Activated CD4-positive, alpha-beta T cell treated with anti-CD3 and anti-CD28 coated beads, Interleukin-2, amount 10 ng/mL, durations not matched to agents 7 days and 5 days (primary cell): Measurements from ENCODE around the gene WNT7A. TPM values are rescaled to one million over a fixed set of nuclear protein-coding genes. Genes with fewer than 3 reads are reported as not detected.

ENCODE experiments used
- CTCF ChIA-PET: fragments of 350-600 bp; sonication (Branson Sonifier 250); formaldehyde crosslinking; loops from one replicate; lab custom pipeline; 2021; ENCODE audit warnings: antibody characterized with exemption; lab: Charles Lee
- POLR2A ChIA-PET: fragments of 350-600 bp; sonication (Branson Sonifier 250); formaldehyde crosslinking; loops from one replicate; lab custom pipeline; 2021; ENCODE audit warnings: antibody characterized with exemption; lab: Charles Lee
- DNase-seq: peaks from one replicate; pipeline ENCODE4 v3.0.0-alpha.2; 2020
- H3K27ac Mint-ChIP-seq: one replicate; pipeline ENCODE4 v1.8.0; 2021; ENCODE audit warnings: mild to moderate bottlenecking, moderate library complexity, mixed read lengths
- H3K27me3 Mint-ChIP-seq: one replicate; pipeline ENCODE4 v1.8.0; 2021; ENCODE audit warnings: mixed read lengths
- H3K36me3 Mint-ChIP-seq: one replicate; pipeline ENCODE4 v1.8.0; 2021; ENCODE audit warnings: low read depth, mixed read lengths
- H3K4me1 Mint-ChIP-seq: one replicate; pipeline ENCODE4 v1.8.0; 2021; ENCODE audit warnings: mixed read lengths
- H3K4me3 Mint-ChIP-seq: one replicate; pipeline ENCODE4 v1.8.0; 2021; ENCODE audit warnings: mild to moderate bottlenecking, moderate library complexity, mixed read lengths
- H3K9me3 Mint-ChIP-seq: one replicate; pipeline ENCODE4 v1.8.0; 2021; ENCODE audit warnings: mixed read lengths
- total RNA-seq, 2 experiments: library from RNA; stranded (reverse); gene quantifications; one replicate each; pipeline ENCODE4 v1.2.3, GENCODE V29; 2021

Gene WNT7A
- total RNA-seq, 2 experiments from 2014 or later, result 0.20 to 0.29 TPM

GRCh38 chr3:13881536-13882410 is 1.9 kb upstream of the WNT7A start:
- ChIA-PET POLR2A (no interaction called here), CTCF (interaction anchor here (1.0 to 3.3 kb wide), 7 partner anchors 9 to 387 kb away, joined by 3 to 25 read pairs (median 3); no protein-coding TSS in a partner anchor)
- DNase-seq, result no peak
- H3K27me3 Mint-ChIP-seq, result peaks cover 65% of the 10 kb centered on the region
- no peak overlapping the region for H3K27ac Mint-ChIP-seq
- no peak overlapping the region for H3K4me3 Mint-ChIP-seq
- H3K9me3 Mint-ChIP-seq, result no peaks in the 10 kb centered on the region
- peaks cover 12% of the 10 kb centered on the region for H3K4me1 Mint-ChIP-seq
- no peaks in the 10 kb centered on the region for H3K36me3 Mint-ChIP-seq

GRCh38 chr3:13880811-13881156 is 913 bp upstream of the WNT7A start:
- POLR2A ChIA-PET, result no interaction called here
- Mint-ChIP-seq H3K9me3 (no peaks in the 10 kb centered on the region), H3K4me1 (peaks cover 12% of the 10 kb centered on the region), H3K4me3 (no peak overlapping the region), H3K27me3 (peaks cover 75% of the 10 kb centered on the region), H3K27ac (no peak overlapping the region), H3K36me3 (no peaks in the 10 kb centered on the region)
- DNase-seq, result no peak
- CTCF ChIA-PET, result interaction anchor here (0.6 to 3.3 kb wide), 15 partner anchors 10 to 1683 kb away, joined by 3 to 25 read pairs (median 4); no protein-coding TSS in a partner anchor

GRCh38 chr3:13879102-13879945 is 547 bp downstream of the WNT7A start:
- CTCF ChIA-PET, result interaction anchor here (0.6 to 3.3 kb wide), 3 partner anchors 11 to 222 kb away, joined by 3 to 25 read pairs (median 13); no protein-coding TSS in a partner anchor
- Mint-ChIP-seq H3K27me3 (peaks cover 68% of the 10 kb centered on the region), H3K36me3 (no peaks in the 10 kb centered on the region), H3K9me3 (no peaks in the 10 kb centered on the region), H3K27ac (no peak overlapping the region), H3K4me1 (peaks cover 7% of the 10 kb centered on the region), H3K4me3 (peak overlapping the region; percentile 28)
- peak; percentile 33 for DNase-seq
- POLR2A ChIA-PET, result no interaction called here

GRCh38 chr3:13878281-13879101 is 1.4 kb downstream of the WNT7A start:
- no peaks in the 10 kb centered on the region for H3K9me3 Mint-ChIP-seq
- ChIA-PET POLR2A (no interaction called here), CTCF (interaction anchor here (0.6 to 3.3 kb wide), 3 partner anchors 12 to 221 kb away, joined by 3 to 25 read pairs (median 5); no protein-coding TSS in a partner anchor)
- peak overlapping the region; percentile 28 for H3K4me3 Mint-ChIP-seq
- no peak for DNase-seq
- H3K36me3 Mint-ChIP-seq, result no peaks in the 10 kb centered on the region
- H3K4me1 Mint-ChIP-seq, result peaks cover 7% of the 10 kb centered on the region
- no peak overlapping the region for H3K27ac Mint-ChIP-seq
- H3K27me3 Mint-ChIP-seq, result peaks cover 64% of the 10 kb centered on the region

GRCh38 chr3:13877911-13878280 is 2.0 kb downstream of the WNT7A start:
- CTCF ChIA-PET, result interaction anchor here (1.4 to 2.0 kb wide), 2 partner anchors 13 to 223 kb away, joined by 4 to 5 read pairs; no protein-coding TSS in a partner anchor
- POLR2A ChIA-PET, result no interaction called here
- Mint-ChIP-seq H3K4me3 (no peak overlapping the region), H3K27me3 (peaks cover 62% of the 10 kb centered on the region), H3K4me1 (peaks cover 7% of the 10 kb centered on the region), H3K9me3 (no peaks in the 10 kb centered on the region), H3K27ac (no peak overlapping the region), H3K36me3 (no peaks in the 10 kb centered on the region)
- DNase-seq, result no peak

- Mint-ChIP-seq H3K27me3 (peaks cover 52% of the 10 kb centered on the region), H3K36me3 (no peaks in the 10 kb centered on the region), H3K4me1 (peaks cover 7% of the 10 kb centered on the region), H3K27ac (no peak overlapping the region), H3K9me3 (no peaks in the 10 kb centered on the region), H3K4me3 (no peak overlapping the region)
- ChIA-PET POLR2A (no interaction called here), CTCF (interaction anchor here (1.4 to 2.0 kb wide), 2 partner anchors 14 to 222 kb away, joined by 4 to 5 read pairs; no protein-coding TSS in a partner anchor)
- DNase-seq, result no peak
Measured at GRCh38 chr3:13876451-13877100, 3.3 kb downstream of the WNT7A start.

- H3K9me3 Mint-ChIP-seq, result peaks cover 2% of the 10 kb centered on the region
- CTCF ChIA-PET, result no interaction called here
Measured at GRCh38 chr3:13874891-13875290, 5.0 kb downstream of the WNT7A start.

GRCh38 chr3:13873818-13874217 is 6.1 kb downstream of the WNT7A start:
- H3K9me3 Mint-ChIP-seq, result peaks cover 2% of the 10 kb centered on the region
- no peaks in the 10 kb centered on the region for H3K36me3 Mint-ChIP-seq
- POLR2A ChIA-PET, result no interaction called here
- no peak overlapping the region for H3K4me3 Mint-ChIP-seq
- no peak overlapping the region for H3K27ac Mint-ChIP-seq
- peaks cover 8% of the 10 kb centered on the region for H3K4me1 Mint-ChIP-seq
- CTCF ChIA-PET, result no interaction called here
- H3K27me3 Mint-ChIP-seq, result peaks cover 38% of the 10 kb centered on the region
- no peak for DNase-seq

More at GRCh38 chr3:13874891-13875290, 5.0 kb downstream of the WNT7A start:
- no peak overlapping the region for H3K4me3 Mint-ChIP-seq
- no peak for DNase-seq
- no peaks in the 10 kb centered on the region for H3K36me3 Mint-ChIP-seq
- peaks cover 7% of the 10 kb centered on the region for H3K4me1 Mint-ChIP-seq
- H3K27ac Mint-ChIP-seq, result no peak overlapping the region
- peaks cover 45% of the 10 kb centered on the region for H3K27me3 Mint-ChIP-seq
- POLR2A ChIA-PET, result no interaction called here

- no peak for DNase-seq
- no peak overlapping the region for H3K4me3 Mint-ChIP-seq
- POLR2A ChIA-PET, result no interaction called here
- peaks cover 15% of the 10 kb centered on the region for H3K4me1 Mint-ChIP-seq
- H3K27me3 Mint-ChIP-seq, result peaks cover 26% of the 10 kb centered on the region
- H3K36me3 Mint-ChIP-seq, result no peaks in the 10 kb centered on the region
- no peak overlapping the region for H3K27ac Mint-ChIP-seq
- H3K9me3 Mint-ChIP-seq, result peaks cover 2% of the 10 kb centered on the region
- CTCF ChIA-PET, result no interaction called here
Measured at GRCh38 chr3:13872451-13872850, 7.4 kb downstream of the WNT7A start.

GRCh38 chr3:13871791-13872190 is 8.1 kb downstream of the WNT7A start:
- no peak for DNase-seq
- Mint-ChIP-seq H3K9me3 (peaks cover 2% of the 10 kb centered on the region), H3K4me3 (no peak overlapping the region), H3K36me3 (peaks cover 3% of the 10 kb centered on the region), H3K27me3 (peaks cover 20% of the 10 kb centered on the region), H3K4me1 (peaks cover 22% of the 10 kb centered on the region), H3K27ac (no peak overlapping the region)
- ChIA-PET POLR2A (no interaction called here), CTCF (no interaction called here)

GRCh38 chr3:13870902-13871301 is 9.0 kb downstream of the WNT7A start:
- peaks cover 31% of the 10 kb centered on the region for H3K4me1 Mint-ChIP-seq
- no peak overlapping the region for H3K27ac Mint-ChIP-seq
- no peak for DNase-seq
- H3K4me3 Mint-ChIP-seq, result no peak overlapping the region
- peaks cover 2% of the 10 kb centered on the region for H3K9me3 Mint-ChIP-seq
- CTCF ChIA-PET, result interaction anchor here (0.8 to 1.2 kb wide), 5 partner anchors 9 to 212 kb away, joined by 3 to 4 read pairs (median 3); partner anchors contain the start of gene WNT7A
- POLR2A ChIA-PET, result no interaction called here
- peaks cover 4% of the 10 kb centered on the region for H3K36me3 Mint-ChIP-seq
- peaks cover 11% of the 10 kb centered on the region for H3K27me3 Mint-ChIP-seq
